LNCAP (cell line): ENCODE measurements around the gene CTSF.

Source experiments
- TF ChIP-seq, protein P1 (sequence below): fragments of 450-650 bp; IDR thresholded peaks from 2 replicates; pipeline ENCODE4 v1.5.1; 2017; ENCODE audit warnings: mild to moderate bottlenecking

CTSF gene

DNA sequence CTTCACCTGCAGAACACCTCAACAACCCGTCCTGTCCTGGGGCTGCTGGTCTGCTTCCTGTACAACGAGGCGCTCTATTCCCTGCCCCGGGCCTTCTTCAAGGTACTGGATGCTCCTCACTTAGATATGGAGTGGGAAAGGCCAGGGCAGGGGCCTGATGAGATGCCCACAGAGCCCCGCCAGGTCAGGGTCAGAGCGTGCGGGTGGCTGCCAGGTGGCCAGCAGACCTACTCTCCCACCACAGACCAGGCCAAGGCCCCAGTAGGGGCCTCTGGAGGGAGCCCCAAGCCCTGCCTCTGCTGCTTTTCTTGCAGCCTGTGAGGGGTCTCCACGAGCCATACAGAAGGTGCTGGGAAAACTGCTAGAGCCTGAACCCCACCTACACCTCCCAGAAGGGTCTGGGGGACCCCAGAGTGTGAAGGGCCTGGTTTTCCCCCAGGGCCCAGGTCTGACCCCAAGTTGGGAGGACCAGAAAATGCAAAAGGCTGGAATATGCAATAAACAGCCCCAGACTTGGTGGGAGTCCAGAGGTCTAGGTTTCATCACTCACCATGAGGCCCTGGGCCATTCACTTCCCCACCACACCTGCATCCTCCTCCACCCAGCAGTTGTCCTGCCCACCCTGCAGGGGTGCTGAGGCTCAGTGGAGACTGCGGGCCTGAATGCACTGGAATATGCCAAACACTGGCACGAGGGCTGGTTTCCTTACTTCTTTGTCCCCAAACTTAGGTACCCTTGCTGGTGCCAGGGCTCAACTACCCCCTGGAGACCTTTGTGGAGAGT lies 37.3 kb downstream of the CTSF start:
- TF ChIP-seq, protein P1, sequence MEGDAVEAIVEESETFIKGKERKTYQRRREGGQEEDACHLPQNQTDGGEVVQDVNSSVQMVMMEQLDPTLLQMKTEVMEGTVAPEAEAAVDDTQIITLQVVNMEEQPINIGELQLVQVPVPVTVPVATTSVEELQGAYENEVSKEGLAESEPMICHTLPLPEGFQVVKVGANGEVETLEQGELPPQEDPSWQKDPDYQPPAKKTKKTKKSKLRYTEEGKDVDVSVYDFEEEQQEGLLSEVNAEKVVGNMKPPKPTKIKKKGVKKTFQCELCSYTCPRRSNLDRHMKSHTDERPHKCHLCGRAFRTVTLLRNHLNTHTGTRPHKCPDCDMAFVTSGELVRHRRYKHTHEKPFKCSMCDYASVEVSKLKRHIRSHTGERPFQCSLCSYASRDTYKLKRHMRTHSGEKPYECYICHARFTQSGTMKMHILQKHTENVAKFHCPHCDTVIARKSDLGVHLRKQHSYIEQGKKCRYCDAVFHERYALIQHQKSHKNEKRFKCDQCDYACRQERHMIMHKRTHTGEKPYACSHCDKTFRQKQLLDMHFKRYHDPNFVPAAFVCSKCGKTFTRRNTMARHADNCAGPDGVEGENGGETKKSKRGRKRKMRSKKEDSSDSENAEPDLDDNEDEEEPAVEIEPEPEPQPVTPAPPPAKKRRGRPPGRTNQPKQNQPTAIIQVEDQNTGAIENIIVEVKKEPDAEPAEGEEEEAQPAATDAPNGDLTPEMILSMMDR = no peak

DNA sequence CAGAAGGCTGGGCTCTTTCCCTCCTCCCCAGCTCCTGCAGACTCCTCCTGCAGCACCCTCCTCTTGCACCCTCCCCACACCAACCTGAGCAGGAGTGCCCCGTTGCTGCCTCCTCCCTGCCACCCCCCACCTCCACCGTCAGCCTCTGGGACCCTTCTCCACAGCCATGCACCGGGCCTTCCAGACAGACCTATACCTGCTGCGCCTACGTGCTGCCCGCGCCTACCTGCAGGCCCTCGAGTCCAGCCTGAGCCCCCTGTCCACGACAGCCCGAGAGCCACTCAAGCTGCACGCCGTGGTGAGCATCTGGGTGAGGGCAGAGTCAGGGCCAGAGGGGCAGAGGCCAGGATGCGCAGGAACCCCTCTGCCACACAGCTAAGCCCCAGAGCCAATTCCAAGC lies 38.8 kb downstream of the CTSF start:
- TF ChIP-seq, protein P1 = no peak

DNA sequence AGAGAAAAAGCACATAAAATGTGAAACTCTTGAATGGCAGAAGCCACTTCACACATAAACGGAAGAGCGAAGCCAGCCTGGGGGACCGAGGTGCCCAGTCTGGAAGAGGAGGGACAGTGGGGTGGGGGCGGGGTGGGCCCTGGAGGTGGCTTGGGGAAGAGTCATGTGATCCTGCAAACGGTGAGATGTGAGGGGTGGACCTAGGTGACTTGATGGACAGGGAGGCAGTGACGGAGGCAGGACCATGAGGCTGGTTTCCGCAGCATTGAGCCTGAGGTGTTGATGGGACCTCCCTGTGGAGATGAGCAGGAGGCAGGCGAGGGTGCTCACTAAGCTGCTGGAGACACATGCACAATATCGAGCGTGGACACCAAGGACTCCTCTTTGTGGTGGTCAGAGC lies 39.3 kb downstream of the CTSF start:
- TF ChIP-seq, protein P1 = no peak

DNA sequence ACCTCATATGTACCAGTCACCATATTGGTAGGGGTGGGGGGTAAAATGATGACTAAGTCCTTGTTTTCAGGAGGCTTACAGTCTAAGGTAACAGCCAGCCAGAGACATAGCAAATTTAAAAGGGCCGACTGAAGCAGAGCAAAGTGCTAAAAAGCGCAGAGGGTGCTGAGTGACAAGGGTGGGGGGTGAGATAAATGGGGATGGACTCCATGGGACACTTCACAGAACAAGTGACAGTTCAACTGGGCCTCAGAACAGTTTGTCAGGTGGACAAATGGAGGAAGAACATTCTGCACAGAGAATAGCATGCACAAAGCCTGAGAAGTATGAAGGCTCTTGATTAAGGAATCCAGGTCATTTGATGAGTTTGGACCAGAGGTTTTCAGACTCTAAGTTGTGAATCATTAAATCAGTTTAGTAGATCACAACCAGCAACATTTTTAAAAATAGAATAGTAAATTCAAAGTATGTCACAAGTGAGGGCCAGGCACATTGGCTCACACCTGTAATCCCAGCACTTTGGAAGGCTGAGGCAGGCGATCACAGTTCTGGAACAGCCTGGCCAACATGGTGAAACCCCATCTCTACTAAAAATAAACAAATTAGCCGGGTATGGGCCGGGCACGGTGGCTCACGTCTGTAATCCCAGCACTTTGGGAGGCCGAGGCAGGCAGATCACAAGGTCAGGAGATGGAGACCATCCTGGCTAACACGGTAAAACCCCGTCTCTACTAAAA lies 43.9 kb downstream of the CTSF start:
- TF ChIP-seq, protein P1 = no peak

DNA sequence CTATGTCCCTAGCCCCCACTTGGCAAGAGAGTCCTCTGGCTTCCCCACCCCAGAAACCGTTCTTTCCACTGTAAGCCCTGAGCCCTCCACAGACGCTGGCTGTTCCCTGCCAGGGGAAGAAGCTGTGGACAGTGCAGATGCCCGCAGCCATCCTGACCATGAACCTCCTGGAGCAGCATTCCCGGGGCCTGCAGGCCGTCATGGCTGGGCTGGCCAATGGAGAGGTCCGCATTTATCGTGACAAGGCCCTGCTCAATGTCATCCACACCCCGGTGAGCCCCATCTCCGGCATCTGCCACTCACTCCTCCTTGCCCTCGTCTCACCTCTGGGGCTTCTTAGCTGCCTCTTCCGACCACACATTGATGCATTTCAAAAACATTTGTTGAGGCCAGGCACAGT lies 44.8 kb downstream of the CTSF start:
- TF ChIP-seq, protein P1 = no peak
